DMS114 treated with DMSO at 0.1 percent for 48 hours (cell line): ENCODE measurements around the gene ANKDD1A.

ENCODE experiments used
- DNase-seq: peaks from one replicate; lab custom pipeline; 2025; ENCODE audit not compliant: unreplicated experiment; lab: John Stamatoyannopoulos, UW

The ANKDD1A gene

GRCh38 chr15:64960153-64960552 is 48.5 kb downstream of the ANKDD1A start:
- DNase-seq: no peak

- no peak for DNase-seq
These were observed 49.3 kb downstream of the ANKDD1A start for GRCh38 chr15:64961013-64961412.

GRCh38 chr15:64969401-64969800 is 57.7 kb downstream of the ANKDD1A start:
- DNase-seq: no peak

GRCh38 chr15:64970698-64971097 is 59.0 kb downstream of the ANKDD1A start:
- DNase-seq: no peak

- DNase-seq: no peak
These were observed 63.7 kb downstream of the ANKDD1A start for GRCh38 chr15:64975390-64975789.

GRCh38 chr15:64979252-64979710 is 67.6 kb downstream of the ANKDD1A start:
- no peak for DNase-seq

GRCh38 chr15:64981812-64982431 is 70.2 kb downstream of the ANKDD1A start:
- DNase-seq: no peak

GRCh38 chr15:64982472-64982871 is 70.8 kb downstream of the ANKDD1A start:
- no peak for DNase-seq

GRCh38 chr15:64985366-64986033 is 73.8 kb downstream of the ANKDD1A start:
- DNase-seq: no peak

- no peak for DNase-seq
These were observed 75.4 kb downstream of the ANKDD1A start for GRCh38 chr15:64987136-64987535.

GRCh38 chr15:64989416-64990167 is 77.9 kb downstream of the ANKDD1A start, which contains the start of gene SPG21:
TSS of gene SPG21 (minus strand) at chr15:64989914. CDS start at chr15:64983569, 6,345 bp downstream.
- peak; percentile 89 for DNase-seq

GRCh38 chr15:64990168-64990470 is 78.4 kb downstream of the ANKDD1A start:
- DNase-seq: no peak

- no peak for DNase-seq
These were observed 79.9 kb downstream of the ANKDD1A start for GRCh38 chr15:64991536-64992135.

GRCh38 chr15:64993290-64993689 is 81.6 kb downstream of the ANKDD1A start:
- no peak for DNase-seq

- DNase-seq: no peak
These were observed 85.4 kb downstream of the ANKDD1A start for GRCh38 chr15:64997066-64997465.

GRCh38 chr15:64997745-64998375 is 86.2 kb downstream of the ANKDD1A start:
- DNase-seq: no peak

- no peak for DNase-seq
These were observed 93.3 kb downstream of the ANKDD1A start for GRCh38 chr15:65004993-65005392.

- no peak for DNase-seq
These were observed 95.2 kb downstream of the ANKDD1A start for GRCh38 chr15:65006876-65007275.
